H1 (cell line): ENCODE data around the gene FUBP3. TPM values are rescaled to one million over a fixed set of nuclear protein-coding genes. Genes with fewer than 3 reads are reported as not detected.

Source experiments
- CTCF ChIA-PET: fragments of 300-600 bp; sonication (Branson Sonifier 250); formaldehyde crosslinking; loops from one replicate; lab custom pipeline; 2021; ENCODE audit not compliant: partially characterized antibody; lab: Charles Lee
- POLR2A ChIA-PET: fragments of 300-600 bp; sonication (Branson Sonifier 250); formaldehyde crosslinking; loops from one replicate; lab custom pipeline; 2021; ENCODE audit warnings: inconsistent platforms; ENCODE audit not compliant: partially characterized antibody; lab: Charles Lee
- DNase-seq, 2 experiments: peaks; one replicate each; pipeline versions ENCODE4 v3.0.0 to v3.0.0-alpha.2; 2010 to 2022; ENCODE audit warnings: low spot score in 2 of 2, low read depth in 1 of 2, mixed read lengths in 1 of 2
- FAIRE-seq: peaks from 2 replicates; lab custom pipeline; 2011; peaks lifted over from hg19 to GRCh38; lab: Jason Lieb, UNC
- H2AFZ ChIP-seq: 2 replicates; pipeline ENCODE4 v1.8.1; 2012; ENCODE audit warnings: low read length, inconsistent platforms
- H2AK5ac ChIP-seq: 2 replicates; pipeline ENCODE4 v1.6.1; 2013; ENCODE audit warnings: low read depth, low read length
- H2BK120ac ChIP-seq: replicated peaks from 2 replicates; pipeline ENCODE3; 2013; ENCODE audit warnings: low read depth, low read length, inconsistent platforms
- H2BK12ac ChIP-seq: 2 replicates; pipeline ENCODE4 v1.6.1; 2013; ENCODE audit warnings: low read depth, low read length
- H2BK15ac ChIP-seq: 2 replicates; pipeline ENCODE4 v1.6.1; 2013; ENCODE audit warnings: low read length
- H2BK20ac ChIP-seq: 2 replicates; pipeline ENCODE4 v1.6.1; 2013; ENCODE audit warnings: low read length
- H2BK5ac ChIP-seq: 2 replicates; pipeline ENCODE4 v1.6.1; 2013; ENCODE audit warnings: low read depth, low read length
- H3K14ac ChIP-seq: 2 replicates; pipeline ENCODE4 v1.6.1; 2013; ENCODE audit warnings: inconsistent platforms; ENCODE audit not compliant: insufficient read length
- H3K18ac ChIP-seq: 2 replicates; pipeline ENCODE4 v1.6.1; 2013; ENCODE audit warnings: low read length; ENCODE audit errors: extremely low read depth
- H3K23ac ChIP-seq: 2 replicates; pipeline ENCODE4 v1.6.1; 2013; ENCODE audit warnings: inconsistent platforms; ENCODE audit not compliant: insufficient read length
- H3K23me2 ChIP-seq: 2 replicates; pipeline ENCODE4 v1.6.1; 2013; ENCODE audit warnings: low read depth, low read length
- H3K27ac ChIP-seq: 2 replicates; pipeline ENCODE4 v1.6.1; 2011; ENCODE audit warnings: low read depth, low read length, inconsistent platforms
- H3K27me3 ChIP-seq, 4 experiments: replicated peaks in 1 of 4; 1 replicate in 1 of 4; 2 replicates in 3 of 4; pipeline versions ENCODE4 v1.6.1 to v1.8.1; 2011 to 2013; ENCODE audit warnings: low read length in 3 of 4, mild to moderate bottlenecking in 3 of 4, inconsistent platforms in 2 of 4, mixed read lengths in 2 of 4, moderate library complexity in 1 of 4; ENCODE audit not compliant: control insufficient read depth in 3 of 4, insufficient read depth in 3 of 4; ENCODE audit errors: extremely low read depth in 1 of 4
- H3K36me3 ChIP-seq, 4 experiments: 2 replicates each; pipeline versions ENCODE4 v1.6.1 to v1.8.1; 2011 to 2013; ENCODE audit warnings: mild to moderate bottlenecking in 4 of 4, low read length in 3 of 4, moderate library complexity in 2 of 4, control low read depth in 1 of 4, inconsistent platforms in 1 of 4; ENCODE audit not compliant: insufficient read depth in 4 of 4, control insufficient read depth in 2 of 4
- H3K4ac ChIP-seq: replicated peaks from 2 replicates; pipeline ENCODE3; 2013; ENCODE audit warnings: low read length, low read depth, mixed read lengths, inconsistent platforms; ENCODE audit not compliant: insufficient read length
- H3K4me1 ChIP-seq, 4 experiments: replicated peaks in 1 of 4; 1 replicate in 1 of 4; 2 replicates in 3 of 4; pipeline versions ENCODE4 v1.6.1 to v1.8.1; 2011 to 2013; ENCODE audit warnings: low read length in 3 of 4, inconsistent platforms in 2 of 4, mixed read lengths in 1 of 4; ENCODE audit not compliant: insufficient read depth in 4 of 4, control insufficient read depth in 3 of 4
- H3K4me2 ChIP-seq, 2 experiments: 2 replicates each; pipeline versions ENCODE4 v1.6.1 to v1.8.1; 2011 to 2013; ENCODE audit warnings: low read depth in 2 of 2, low read length in 2 of 2, control low read depth in 1 of 2, inconsistent platforms in 1 of 2, mild to moderate bottlenecking in 1 of 2; ENCODE audit not compliant: insufficient read depth in 1 of 2
- H3K4me3 ChIP-seq, 4 experiments: fragments of 200-600, 300-600 bp in 1 of 4; sonication (generic), shearing (Covaris generic), sonication (Bioruptor Twin) in 1 of 4; 2 replicates each; pipeline versions ENCODE4 v1.5.1 to v1.8.1; 2011 to 2016; ENCODE audit warnings: low read length in 4 of 4, low read depth in 3 of 4, control low read depth in 2 of 4, inconsistent platforms in 2 of 4, mild to moderate bottlenecking in 2 of 4, mixed read lengths in 1 of 4, moderate library complexity in 1 of 4; ENCODE audit not compliant: insufficient read depth in 2 of 4; ENCODE audit errors: extremely low read depth in 1 of 4
- H3K56ac ChIP-seq: replicated peaks from 2 replicates; pipeline ENCODE3; 2013; ENCODE audit warnings: low read depth, mild to moderate bottlenecking, mixed read lengths, low read length, inconsistent platforms; ENCODE audit not compliant: insufficient read length
- H3K79me1 ChIP-seq: 2 replicates; pipeline ENCODE4 v1.6.1; 2013; ENCODE audit warnings: low read depth, low read length, control low read depth
- H3K79me2 ChIP-seq, 2 experiments: 2 replicates each; pipeline versions ENCODE4 v1.6.1 to v1.8.1; 2012 to 2013; ENCODE audit warnings: low read length in 2 of 2, mild to moderate bottlenecking in 2 of 2, inconsistent platforms in 1 of 2; ENCODE audit not compliant: insufficient read depth in 2 of 2, control insufficient read depth in 1 of 2
- H3K9ac ChIP-seq, 4 experiments: replicated peaks in 1 of 4; 1 replicate in 1 of 4; 2 replicates in 3 of 4; pipeline versions ENCODE4 v1.6.1 to v1.8.1; 2011 to 2013; ENCODE audit warnings: low read depth in 3 of 4, low read length in 3 of 4, control low read depth in 2 of 4, mild to moderate bottlenecking in 2 of 4, moderate library complexity in 2 of 4, inconsistent platforms in 1 of 4; ENCODE audit errors: extremely low read depth in 1 of 4
- H3K9me3 ChIP-seq, 2 experiments: 2 replicates each; pipeline versions ENCODE4 v1.6.1 to v1.8.1; 2012 to 2013; ENCODE audit warnings: mild to moderate bottlenecking in 2 of 2, moderate library complexity in 2 of 2, control low read depth in 1 of 2, inconsistent platforms in 1 of 2, low read depth in 1 of 2, low read length in 1 of 2, mixed read lengths in 1 of 2; ENCODE audit not compliant: insufficient read depth in 2 of 2
- H4K20me1 ChIP-seq, 2 experiments: replicated peaks in 1 of 2; 2 replicates each; pipeline versions ENCODE3 to v1.8.1; 2011 to 2013; ENCODE audit warnings: inconsistent platforms in 2 of 2, low read length in 2 of 2, mild to moderate bottlenecking in 1 of 2; ENCODE audit not compliant: insufficient read depth in 2 of 2, control insufficient read depth in 1 of 2
- H4K5ac ChIP-seq: 2 replicates; pipeline ENCODE4 v1.6.1; 2013; ENCODE audit warnings: low read length, low read depth, mixed read lengths, inconsistent platforms; ENCODE audit not compliant: insufficient read length
- H4K8ac ChIP-seq: 2 replicates; pipeline ENCODE4 v1.8.0; 2013; ENCODE audit warnings: mild to moderate bottlenecking, moderate library complexity, low read length, inconsistent platforms; ENCODE audit not compliant: insufficient read depth; ENCODE audit errors: extremely low read depth
- H4K91ac ChIP-seq: replicated peaks from 2 replicates; pipeline ENCODE3; 2013; ENCODE audit warnings: low read length, mixed read lengths, inconsistent platforms; ENCODE audit not compliant: insufficient read length
- CBX5 ChIP-seq: fragments of 300-800, 300-1000 bp; sonication (generic); IDR thresholded peaks from 2 replicates; pipeline ENCODE4 v1.7.1; 2016; ENCODE audit warnings: antibody characterized with exemption, low read length, low read depth
- EGR1 ChIP-seq: IDR thresholded peaks from 2 replicates; pipeline ENCODE4 v1.6.1; 2011; ENCODE audit warnings: low read depth, low read length, borderline replicate concordance
- FOSL1 ChIP-seq: IDR thresholded peaks from 2 replicates; pipeline ENCODE4 v1.6.1; 2011; ENCODE audit warnings: mild to moderate bottlenecking, low read depth, low read length, moderate library complexity; ENCODE audit not compliant: insufficient read depth
- RAD21 ChIP-seq, 2 experiments: IDR thresholded peaks in 1 of 2; conservative IDR thresholded peaks in 1 of 2; 2 replicates each; pipeline ENCODE4 v1.6.1; 2011; ENCODE audit warnings: low read depth in 2 of 2, low read length in 2 of 2, improper control_type of control experiment in 1 of 2, inconsistent platforms in 1 of 2, mild to moderate bottlenecking in 1 of 2, moderate library complexity in 1 of 2
- SP1 ChIP-seq: IDR thresholded peaks from 2 replicates; pipeline ENCODE4 v1.6.1; 2011; ENCODE audit warnings: low read depth, low read length
- WGBS, 2 experiments: shearing (Covaris generic) in 1 of 2; methylation state at CpG; one replicate each; pipeline versions ENCODE4 v1.1.6 to v1.1.7; 2013 to 2015; ENCODE audit warnings: low lambda C conversion rate in 2 of 2, mixed read lengths in 2 of 2, inconsistent platforms in 1 of 2, low coverage in 1 of 2, missing lambda C conversion rate in 1 of 2; ENCODE audit not compliant: insufficient replicate concordance in 2 of 2, insufficient coverage in 1 of 2, insufficient read length in 1 of 2; ENCODE audit errors: extremely low coverage in 1 of 2, missing lambda C conversion rate in 1 of 2; 5-methylcytosine and 5-hydroxymethylcytosine counted together
- polyA plus RNA-seq, 7 experiments: library from polyadenylated mRNA; depleted of rRNA in 3 of 7; stranded (reverse) in 5 of 7; unstranded in 2 of 7; fragments of >200 nt in 5 of 7; fragments of 200-250 nt in 2 of 7; gene quantifications; 1 replicate in 5 of 7; 2 replicates in 1 of 7; 4 replicates in 1 of 7; pipeline versions ENCODE4 v1.2.1 to v1.2.3, GENCODE V29; 2011 to 2013; ENCODE audit warnings: missing spikeins in 2 of 7, mixed read lengths in 2 of 7
- total RNA-seq: library from RNA; stranded (reverse); fragmentation: NEBNext Ultra II Directional; extraction: Animal tissue kit (Norgen Biotek cat#: 25700); gene quantifications from 2 replicates; pipeline ENCODE4 v1.2.1, GENCODE V29; 2021
- TF ChIP-seq, protein P1 (sequence below): IDR thresholded peaks from 2 replicates; pipeline ENCODE4 v1.6.1; 2011; ENCODE audit warnings: low read depth, mild to moderate bottlenecking, low read length; ENCODE audit not compliant: insufficient read depth

Gene FUBP3
- total and polyA plus RNA-seq, 2 of the 8 experiments (the other 6 are each of a cell fraction or from before 2014, with no cell fraction given), result 23.7 to 76.4 TPM

- Histone ChIP-seq H3K4me2 (no peak overlapping the region), H3K56ac (no peak overlapping the region), H3K36me3 (no peaks in the 10 kb centered on the region; a peak in 1 of 8 replicates), H2BK120ac (no peak overlapping the region), H3K4me3 (no peak overlapping the region), H3K9ac (no peak overlapping the region), H3K4me1 (peaks cover 0 to 21% (median 12%) of the 10 kb centered on the region in 4 experiments; a peak in 6 of 7 replicates), H2BK12ac (no peak overlapping the region), H3K79me1 (no peaks in the 10 kb centered on the region), H4K8ac (no peak overlapping the region), H3K18ac (no peak overlapping the region), H3K27ac (no peak overlapping the region), H3K23ac (no peak overlapping the region), H3K23me2 (peaks cover 6% of the 10 kb centered on the region; the same call in 1 of the 2 replicates), H3K9me3 (no peaks in the 10 kb centered on the region), H3K14ac (no peak overlapping the region), H2BK20ac (no peak overlapping the region), H2BK5ac (no peak overlapping the region), H4K20me1 (peaks cover 4 to 9% of the 10 kb centered on the region in 2 experiments), H2AFZ (no peak overlapping the region), H2AK5ac (peak overlapping the region; percentile 69; the same call in 1 of the 2 replicates), H3K27me3 (peaks cover 50 to 64% (median 60%) of the 10 kb centered on the region in 4 experiments), H3K79me2 (no peaks in the 10 kb centered on the region), H4K91ac (no peak overlapping the region), H3K4ac (no peak overlapping the region), H2BK15ac (no peak overlapping the region), H4K5ac (no peak overlapping the region)
- ChIA-PET CTCF (interaction anchor here (0.6 to 6.0 kb wide), 6 partner anchors 12 to 343 kb away, joined by 4 to 53 read pairs (median 5); no protein-coding TSS in a partner anchor), POLR2A (interaction anchor here (1.2 to 2.6 kb wide), 3 partner anchors 13 to 21 kb away, joined by 3 to 8 read pairs (median 3); no protein-coding TSS in a partner anchor)
- FAIRE-seq (no peak), DNase-seq (no peak)
- 81% methylated on average over 12 of the region's 12 CpGs; no CpG with 5 or more reads in 1 of the 2 experiments for WGBS, 2 experiments
- TF ChIP-seq RAD21 (IDR thresholded peaks at IDR 0.05 in 1 of 2, conservative IDR thresholded peaks at IDR 0.05 in 1 of 2; ENCODE audit: low read depth in 2 of 2, low read length in 2 of 2) (no peak), CBX5 (no peak), EGR1 (no peak), FOSL1 (no peak), SP1 (no peak)
- TF ChIP-seq, protein P1, sequence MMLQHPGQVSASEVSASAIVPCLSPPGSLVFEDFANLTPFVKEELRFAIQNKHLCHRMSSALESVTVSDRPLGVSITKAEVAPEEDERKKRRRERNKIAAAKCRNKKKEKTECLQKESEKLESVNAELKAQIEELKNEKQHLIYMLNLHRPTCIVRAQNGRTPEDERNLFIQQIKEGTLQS, result no peak
These were observed 89.3 kb downstream of the FUBP3 start for GRCh38 chr9:130668659-130669058.
